ENCODE measurements around the gene SUN1.
"Not testable (repeated sequence)": the region's sequence is repeated elsewhere in the genome, so short reads cannot be mapped to it uniquely, and the experiment has no call there.

GRCh38 chr7:908591-909357 lies 76.5 kb downstream of the SUN1 start:
- not testable (repeated sequence) for TF ChIP-seq TAF1 (IDR thresholded peaks at IDR 0.05; ENCODE audit: borderline replicate concordance, insufficient read depth, low read length); POLR2AphosphoS5 (IDR thresholded peaks at IDR 0.05; ENCODE audit: low read depth, low read length); REST (IDR thresholded peaks at IDR 0.05; ENCODE audit: insufficient read depth in 1 of 2, low read depth in 2 of 2, low read length in 2 of 2); SIN3A (IDR thresholded peaks at IDR 0.05; ENCODE audit: borderline replicate concordance, insufficient read depth, low read length)
- TF ChIP-seq FOXP2 (optimal IDR thresholded peaks at IDR 0.05; ENCODE audit: borderline replicate concordance, extremely low read depth, extremely low read length, insufficient read depth): peak; percentile 88

Measured in PFSK-1 (cell line).